Colonic mucosa (tissue), 4 donors: ENCODE results near the gene POU5F2. TPM values are rescaled to one million over a fixed set of nuclear protein-coding genes. Genes with fewer than 3 reads are reported as not detected.

Experiments used
- DNase-seq: peaks from one replicate; pipeline ENCODE4 v3.0.0-alpha.2; 2020
- H3K27ac ChIP-seq: fragments of 200-600 bp; one replicate; pipeline ENCODE4 v1.8.0; 2021
- H3K27me3 ChIP-seq: fragments of 200-600 bp; one replicate; pipeline ENCODE4 v1.8.0; 2021
- H3K36me3 ChIP-seq: fragments of 200-600 bp; one replicate; pipeline ENCODE4 v1.8.0; 2021
- H3K4me1 ChIP-seq: fragments of 200-600 bp; one replicate; pipeline ENCODE4 v1.8.0; 2021; ENCODE audit warnings: mild to moderate bottlenecking
- H3K4me3 ChIP-seq: fragments of 200-600 bp; one replicate; pipeline ENCODE4 v1.8.0; 2021
- H3K9ac ChIP-seq, 2 donors: one replicate each; pipeline ENCODE4 v1.7.0; 2013; ENCODE audit warnings: control low read depth in 2 of 2, low read depth in 2 of 2, low read length in 2 of 2
- H3K9me3 ChIP-seq: fragments of 200-600 bp; one replicate; pipeline ENCODE4 v1.8.0; 2021
- intact Hi-C: fragments of 100-400 bp; cut with DNase I; formaldehyde crosslinking; loops from one replicate; pipeline ENCODE4 v1.14.1; 2022
- total RNA-seq, 2 donors: library from RNA; stranded (reverse); fragmentation: NEBNext Ultra II Directional in 1 of 2; extraction: Animal tissue kit (Norgen Biotek cat#: 25700) in 1 of 2; gene quantifications; one replicate each; pipeline ENCODE4 v1.2.1, GENCODE V29; 2021
- TF ChIP-seq, protein P1 (sequence below): fragments of 200-600 bp; IDR thresholded peaks from one replicate; pipeline ENCODE4 v1.8.0; 2022; ENCODE audit warnings: antibody characterized with exemption, mild to moderate bottlenecking
- donor health status: healthy.
- donor health status: DM: no; HTN: no; CAD: no.
- donor health status: DM: no; HTN: no; CAD: no.

Gene POU5F2
- total RNA-seq, 2 donors from 2014 or later: 0.37 to 0.94 TPM

DNA sequence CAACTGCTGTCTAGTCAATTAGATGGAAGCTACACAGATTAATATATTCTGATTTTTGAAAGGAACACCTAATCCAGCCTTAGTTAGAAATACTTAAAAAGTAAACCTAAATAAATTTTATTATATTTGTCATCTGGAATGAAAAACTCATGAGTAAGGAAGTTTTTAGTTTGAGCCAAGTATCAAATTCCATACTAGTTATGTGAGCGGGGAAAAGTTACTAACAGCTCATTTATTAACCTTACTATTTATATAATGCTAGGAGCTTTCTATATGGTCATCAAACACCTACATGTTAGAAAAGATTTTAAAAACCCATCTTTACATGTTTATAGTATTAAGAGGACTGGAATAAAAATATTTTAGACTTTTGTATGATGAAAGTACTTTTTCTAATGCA lies 41.6 kb upstream of the POU5F2 start:
- no peak overlapping the region for H3K4me3 ChIP-seq
- no peak for DNase-seq
- H3K9me3 ChIP-seq: no peaks in the 10 kb centered on the region
- no peaks in the 10 kb centered on the region for H3K27me3 ChIP-seq
- no peaks in the 10 kb centered on the region for H3K36me3 ChIP-seq
- no peak overlapping the region for H3K9ac ChIP-seq
- H3K4me1 ChIP-seq: no peaks in the 10 kb centered on the region
- intact Hi-C loops: no loop called here
- TF ChIP-seq, protein P1, sequence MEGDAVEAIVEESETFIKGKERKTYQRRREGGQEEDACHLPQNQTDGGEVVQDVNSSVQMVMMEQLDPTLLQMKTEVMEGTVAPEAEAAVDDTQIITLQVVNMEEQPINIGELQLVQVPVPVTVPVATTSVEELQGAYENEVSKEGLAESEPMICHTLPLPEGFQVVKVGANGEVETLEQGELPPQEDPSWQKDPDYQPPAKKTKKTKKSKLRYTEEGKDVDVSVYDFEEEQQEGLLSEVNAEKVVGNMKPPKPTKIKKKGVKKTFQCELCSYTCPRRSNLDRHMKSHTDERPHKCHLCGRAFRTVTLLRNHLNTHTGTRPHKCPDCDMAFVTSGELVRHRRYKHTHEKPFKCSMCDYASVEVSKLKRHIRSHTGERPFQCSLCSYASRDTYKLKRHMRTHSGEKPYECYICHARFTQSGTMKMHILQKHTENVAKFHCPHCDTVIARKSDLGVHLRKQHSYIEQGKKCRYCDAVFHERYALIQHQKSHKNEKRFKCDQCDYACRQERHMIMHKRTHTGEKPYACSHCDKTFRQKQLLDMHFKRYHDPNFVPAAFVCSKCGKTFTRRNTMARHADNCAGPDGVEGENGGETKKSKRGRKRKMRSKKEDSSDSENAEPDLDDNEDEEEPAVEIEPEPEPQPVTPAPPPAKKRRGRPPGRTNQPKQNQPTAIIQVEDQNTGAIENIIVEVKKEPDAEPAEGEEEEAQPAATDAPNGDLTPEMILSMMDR: no peak
- no peak overlapping the region for H3K27ac ChIP-seq

DNA sequence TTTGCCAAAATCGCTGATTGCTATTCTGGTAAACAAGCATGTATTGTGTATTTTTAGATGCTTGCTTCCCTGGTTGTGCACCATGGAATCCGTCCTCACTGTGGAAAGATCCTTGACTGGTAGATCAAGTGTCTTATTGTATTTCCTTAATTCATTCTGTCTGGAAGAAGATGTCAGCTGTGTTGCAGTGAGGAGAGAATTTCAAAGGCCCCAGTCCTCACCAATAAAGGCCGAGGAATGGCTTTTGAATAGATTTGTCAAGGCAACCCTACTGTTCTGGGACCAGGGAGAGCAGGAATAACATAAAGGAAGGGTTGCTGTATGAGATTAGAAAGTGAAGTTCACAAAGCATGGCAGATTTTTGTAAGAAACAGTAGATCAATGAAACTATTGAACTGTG lies 36.2 kb upstream of the POU5F2 start:
- TF ChIP-seq, protein P1: no peak
- Histone ChIP-seq H3K9ac (no peak overlapping the region), H3K27me3 (no peaks in the 10 kb centered on the region), H3K27ac (no peak overlapping the region), H3K4me1 (no peaks in the 10 kb centered on the region), H3K4me3 (no peak overlapping the region), H3K9me3 (no peaks in the 10 kb centered on the region), H3K36me3 (no peaks in the 10 kb centered on the region)
- intact Hi-C loops: no loop called here
- DNase-seq: no peak

DNA sequence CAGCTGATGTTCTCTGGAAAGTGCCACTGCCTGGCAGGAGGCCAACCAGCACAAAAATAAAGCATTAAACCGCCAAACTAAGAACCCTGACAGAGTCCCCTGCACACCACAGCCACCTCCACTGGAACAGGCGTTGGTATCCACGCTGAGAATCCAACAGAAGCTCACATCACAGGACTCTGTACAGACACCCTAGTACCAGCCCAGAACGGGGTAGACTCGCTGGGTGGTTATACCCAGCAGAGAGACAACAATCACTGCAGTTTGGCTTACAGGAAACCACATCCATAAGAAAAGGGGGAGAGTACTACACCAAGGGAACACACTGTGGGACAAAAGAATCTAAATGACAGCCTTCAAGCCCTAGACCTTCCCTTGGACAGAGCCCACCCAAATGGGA lies 15.0 kb upstream of the POU5F2 start:
- Histone ChIP-seq H3K27ac (no peak overlapping the region), H3K27me3 (no peaks in the 10 kb centered on the region), H3K9ac (no peak overlapping the region), H3K4me3 (no peak overlapping the region), H3K36me3 (no peaks in the 10 kb centered on the region), H3K9me3 (no peaks in the 10 kb centered on the region), H3K4me1 (no peaks in the 10 kb centered on the region)
- TF ChIP-seq, protein P1: no peak
- intact Hi-C loops: no loop called here
- DNase-seq: no peak

DNA sequence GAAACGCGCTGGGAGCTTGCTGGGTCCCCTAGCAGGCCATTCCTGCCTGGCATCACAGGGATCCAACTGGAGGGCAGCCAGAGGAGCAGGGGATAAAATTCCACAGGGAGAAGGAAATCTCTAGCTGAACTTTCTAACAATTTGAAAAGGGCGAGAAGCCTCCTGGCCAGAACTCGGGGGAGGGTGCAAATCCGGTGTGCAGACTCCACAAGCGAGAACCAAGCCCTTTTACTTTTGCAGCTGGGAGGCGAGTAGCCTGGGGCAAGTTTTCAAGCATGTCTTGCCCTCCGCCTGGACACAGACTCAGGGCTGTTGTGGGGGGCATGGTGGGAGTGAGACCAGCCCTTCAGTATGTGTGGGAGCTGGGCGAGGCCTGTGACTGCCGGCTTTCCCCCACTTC lies 14.3 kb upstream of the POU5F2 start:
- H3K27me3 ChIP-seq: no peaks in the 10 kb centered on the region
- H3K4me1 ChIP-seq: no peaks in the 10 kb centered on the region
- H3K36me3 ChIP-seq: no peaks in the 10 kb centered on the region
- no peaks in the 10 kb centered on the region for H3K9me3 ChIP-seq
- H3K4me3 ChIP-seq: no peak overlapping the region
- H3K27ac ChIP-seq: no peak overlapping the region
- intact Hi-C loops: no loop called here
- no peak for DNase-seq
- no peak overlapping the region for H3K9ac ChIP-seq
- TF ChIP-seq, protein P1: no peak

DNA sequence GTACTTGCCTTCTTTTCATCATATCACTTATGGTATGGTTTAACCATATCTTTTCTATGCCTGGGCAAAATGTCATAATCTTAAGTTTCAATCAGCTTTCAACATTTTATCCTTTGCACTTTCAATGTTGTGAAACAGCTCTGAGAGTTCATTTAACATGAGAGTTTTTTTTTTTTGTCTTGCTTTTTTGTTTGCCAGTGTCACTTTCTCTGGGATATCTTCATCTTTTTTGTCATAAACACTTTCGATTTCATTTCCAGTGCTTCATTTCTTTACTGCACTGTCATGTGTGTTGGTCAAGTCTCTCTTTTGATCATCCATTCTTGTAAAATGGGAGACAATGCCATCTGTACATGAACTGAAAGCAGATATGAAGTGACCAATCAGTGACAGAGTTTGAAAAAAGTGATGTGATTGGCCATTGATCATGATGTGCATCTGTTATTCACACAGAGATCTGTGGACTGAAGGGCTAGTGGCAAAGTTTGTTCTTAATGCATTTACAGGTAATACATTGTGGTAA lies 7.5 kb upstream of the POU5F2 start:
- Histone ChIP-seq H3K27me3 (no peaks in the 10 kb centered on the region), H3K27ac (no peak overlapping the region), H3K9ac (no peak overlapping the region), H3K36me3 (no peaks in the 10 kb centered on the region), H3K4me3 (no peak overlapping the region), H3K9me3 (no peaks in the 10 kb centered on the region), H3K4me1 (no peaks in the 10 kb centered on the region)
- DNase-seq: no peak
- intact Hi-C loops: no loop called here
- TF ChIP-seq, protein P1: no peak
